WTC11 (cell line): ENCODE measurements around the gene HDLBP.

ENCODE experiments used
- AFF4 ChIP-seq: sonication (generic); formaldehyde crosslinking; IDR thresholded peaks from 2 replicates; pipeline ENCODE4 v1.8.1; 2023; ENCODE audit warnings: mild to moderate bottlenecking, missing genetic modification reagents, borderline replicate concordance
- E2F4 ChIP-seq: sonication (generic); formaldehyde crosslinking; IDR thresholded peaks from 2 replicates; pipeline ENCODE4 v1.8.1; 2022; ENCODE audit warnings: low read depth, mild to moderate bottlenecking, moderate library complexity, missing genetic modification reagents, borderline replicate concordance
- NFE2L1 ChIP-seq: sonication (generic); formaldehyde crosslinking; IDR thresholded peaks from 2 replicates; pipeline ENCODE4 v1.8.1; 2023; ENCODE audit warnings: missing genetic modification reagents
- TEAD4 ChIP-seq: sonication (generic); formaldehyde crosslinking; IDR thresholded peaks from 2 replicates; pipeline ENCODE4 v1.8.0; 2022; ENCODE audit warnings: mild to moderate bottlenecking, missing genetic modification reagents
- USF2 ChIP-seq: sonication (generic); formaldehyde crosslinking; IDR thresholded peaks from 2 replicates; pipeline ENCODE4 v1.8.1; 2023; ENCODE audit warnings: mild to moderate bottlenecking, missing genetic modification reagents, moderate library complexity
- ZMAT4 ChIP-seq: fragments of 250-450 bp; sonication (Bioruptor Pico); IDR thresholded peaks from 2 replicates; pipeline ENCODE4 v1.9.0; 2021; ENCODE audit warnings: mild to moderate bottlenecking
- ZNF423 ChIP-seq: fragments of 250-450 bp; sonication (Bioruptor Pico); IDR thresholded peaks from 2 replicates; pipeline ENCODE4 v2.1.2; 2022; ENCODE audit warnings: mild to moderate bottlenecking, moderate library complexity
- ZNF425 ChIP-seq: fragments of 250-450 bp; sonication (Bioruptor Pico); conservative IDR thresholded peaks from 2 replicates; pipeline ENCODE4 v1.9.0; 2021; ENCODE audit warnings: mild to moderate bottlenecking
- TF ChIP-seq, protein P1 (sequence below): fragments of 200-600 bp; IDR thresholded peaks from 2 replicates; pipeline ENCODE4 v1.8.0; 2022; ENCODE audit warnings: antibody characterized with exemption
- TF ChIP-seq, protein P2 (sequence below): sonication (generic); formaldehyde crosslinking; conservative IDR thresholded peaks from 2 replicates; pipeline ENCODE4 v1.8.1; 2023; ENCODE audit warnings: mild to moderate bottlenecking, low read depth, missing genetic modification reagents, moderate library complexity
- TF ChIP-seq, protein P3 (sequence below): sonication (generic); formaldehyde crosslinking; IDR thresholded peaks from 2 replicates; pipeline ENCODE4 v1.8.0; 2022; ENCODE audit warnings: mild to moderate bottlenecking, missing genetic modification reagents
- TF ChIP-seq, protein P4 (sequence below): sonication (generic); formaldehyde crosslinking; IDR thresholded peaks from 2 replicates; pipeline ENCODE4 v1.8.1; 2023; ENCODE audit warnings: mild to moderate bottlenecking, missing genetic modification reagents, moderate library complexity

GRCh38 chr2:241234066-241234790 lies 81.2 kb downstream of the HDLBP start:
- TF ChIP-seq, protein P1, sequence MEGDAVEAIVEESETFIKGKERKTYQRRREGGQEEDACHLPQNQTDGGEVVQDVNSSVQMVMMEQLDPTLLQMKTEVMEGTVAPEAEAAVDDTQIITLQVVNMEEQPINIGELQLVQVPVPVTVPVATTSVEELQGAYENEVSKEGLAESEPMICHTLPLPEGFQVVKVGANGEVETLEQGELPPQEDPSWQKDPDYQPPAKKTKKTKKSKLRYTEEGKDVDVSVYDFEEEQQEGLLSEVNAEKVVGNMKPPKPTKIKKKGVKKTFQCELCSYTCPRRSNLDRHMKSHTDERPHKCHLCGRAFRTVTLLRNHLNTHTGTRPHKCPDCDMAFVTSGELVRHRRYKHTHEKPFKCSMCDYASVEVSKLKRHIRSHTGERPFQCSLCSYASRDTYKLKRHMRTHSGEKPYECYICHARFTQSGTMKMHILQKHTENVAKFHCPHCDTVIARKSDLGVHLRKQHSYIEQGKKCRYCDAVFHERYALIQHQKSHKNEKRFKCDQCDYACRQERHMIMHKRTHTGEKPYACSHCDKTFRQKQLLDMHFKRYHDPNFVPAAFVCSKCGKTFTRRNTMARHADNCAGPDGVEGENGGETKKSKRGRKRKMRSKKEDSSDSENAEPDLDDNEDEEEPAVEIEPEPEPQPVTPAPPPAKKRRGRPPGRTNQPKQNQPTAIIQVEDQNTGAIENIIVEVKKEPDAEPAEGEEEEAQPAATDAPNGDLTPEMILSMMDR: no peak
- TF ChIP-seq ZNF425 (CRISPR knock-in tag) (no peak), USF2 (no peak), NFE2L1 (no peak), TEAD4 (CRISPR knock-in tag) (no peak), ZMAT4 (CRISPR knock-in tag) (no peak), E2F4 (CRISPR knock-in tag) (no peak), AFF4 (no peak), ZNF423 (CRISPR knock-in tag) (no peak)
- TF ChIP-seq, protein P2, sequence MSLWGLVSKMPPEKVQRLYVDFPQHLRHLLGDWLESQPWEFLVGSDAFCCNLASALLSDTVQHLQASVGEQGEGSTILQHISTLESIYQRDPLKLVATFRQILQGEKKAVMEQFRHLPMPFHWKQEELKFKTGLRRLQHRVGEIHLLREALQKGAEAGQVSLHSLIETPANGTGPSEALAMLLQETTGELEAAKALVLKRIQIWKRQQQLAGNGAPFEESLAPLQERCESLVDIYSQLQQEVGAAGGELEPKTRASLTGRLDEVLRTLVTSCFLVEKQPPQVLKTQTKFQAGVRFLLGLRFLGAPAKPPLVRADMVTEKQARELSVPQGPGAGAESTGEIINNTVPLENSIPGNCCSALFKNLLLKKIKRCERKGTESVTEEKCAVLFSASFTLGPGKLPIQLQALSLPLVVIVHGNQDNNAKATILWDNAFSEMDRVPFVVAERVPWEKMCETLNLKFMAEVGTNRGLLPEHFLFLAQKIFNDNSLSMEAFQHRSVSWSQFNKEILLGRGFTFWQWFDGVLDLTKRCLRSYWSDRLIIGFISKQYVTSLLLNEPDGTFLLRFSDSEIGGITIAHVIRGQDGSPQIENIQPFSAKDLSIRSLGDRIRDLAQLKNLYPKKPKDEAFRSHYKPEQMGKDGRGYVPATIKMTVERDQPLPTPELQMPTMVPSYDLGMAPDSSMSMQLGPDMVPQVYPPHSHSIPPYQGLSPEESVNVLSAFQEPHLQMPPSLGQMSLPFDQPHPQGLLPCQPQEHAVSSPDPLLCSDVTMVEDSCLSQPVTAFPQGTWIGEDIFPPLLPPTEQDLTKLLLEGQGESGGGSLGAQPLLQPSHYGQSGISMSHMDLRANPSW (CRISPR knock-in tag): no peak
- TF ChIP-seq, protein P3, sequence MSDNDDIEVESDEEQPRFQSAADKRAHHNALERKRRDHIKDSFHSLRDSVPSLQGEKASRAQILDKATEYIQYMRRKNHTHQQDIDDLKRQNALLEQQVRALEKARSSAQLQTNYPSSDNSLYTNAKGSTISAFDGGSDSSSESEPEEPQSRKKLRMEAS (CRISPR knock-in tag): no peak
- TF ChIP-seq, protein P4, sequence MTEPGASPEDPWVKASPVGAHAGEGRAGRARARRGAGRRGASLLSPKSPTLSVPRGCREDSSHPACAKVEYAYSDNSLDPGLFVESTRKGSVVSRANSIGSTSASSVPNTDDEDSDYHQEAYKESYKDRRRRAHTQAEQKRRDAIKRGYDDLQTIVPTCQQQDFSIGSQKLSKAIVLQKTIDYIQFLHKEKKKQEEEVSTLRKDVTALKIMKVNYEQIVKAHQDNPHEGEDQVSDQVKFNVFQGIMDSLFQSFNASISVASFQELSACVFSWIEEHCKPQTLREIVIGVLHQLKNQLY (CRISPR knock-in tag): no peak
